Measurements from ENCODE around the gene UBE3A.
"Not testable (repeated sequence)": the region's sequence is repeated elsewhere in the genome, so short reads cannot be mapped to it uniquely, and the experiment has no call there.

The UBE3A gene

GRCh38 chr15:25438601-25439368 is at the start of gene UBE3A:
Gene UBE3A (minus strand): TSS chr15:25439024. CDS start chr15:25409107, 29,917 bp downstream.
- DNase-seq = peak; percentile 87

DNA sequence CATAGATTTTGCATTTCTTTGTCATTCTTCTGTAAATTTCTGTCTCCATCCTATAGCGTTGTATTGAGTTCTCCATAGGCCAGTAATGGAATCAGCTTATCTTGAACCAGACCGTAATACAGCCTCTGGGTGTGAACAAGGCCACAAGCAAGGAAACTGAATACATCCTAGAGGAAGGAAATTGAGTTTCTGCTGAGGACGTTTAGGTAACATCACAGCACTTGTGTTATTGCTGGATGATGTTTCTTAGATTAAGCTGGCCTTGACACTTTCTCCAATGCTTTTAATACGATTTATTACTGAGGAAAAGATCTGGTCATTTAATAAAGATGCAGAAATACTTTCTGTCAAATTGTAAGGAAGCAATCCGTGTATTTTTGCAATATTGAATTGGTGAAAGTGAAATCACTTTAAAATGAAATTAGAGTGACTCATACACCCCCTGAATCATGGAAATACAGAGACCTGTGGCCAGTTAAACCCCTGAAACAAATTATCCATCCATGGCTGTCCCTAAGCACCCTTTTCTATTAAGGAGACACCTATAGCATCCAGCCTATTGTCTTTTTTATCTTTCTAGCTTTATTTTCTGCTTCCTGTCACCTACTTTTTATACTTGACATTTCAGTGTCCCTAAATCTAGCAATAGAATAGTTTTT is 48.5 kb upstream of the UBE3A start:
- DNase-seq = no peak

GRCh38 chr15:25486051-25486450 is 47.2 kb upstream of the UBE3A start:
- DNase-seq = no peak

- no peak for DNase-seq
Measured at GRCh38 chr15:25481208-25481859, 42.5 kb upstream of the UBE3A start.

DNA sequence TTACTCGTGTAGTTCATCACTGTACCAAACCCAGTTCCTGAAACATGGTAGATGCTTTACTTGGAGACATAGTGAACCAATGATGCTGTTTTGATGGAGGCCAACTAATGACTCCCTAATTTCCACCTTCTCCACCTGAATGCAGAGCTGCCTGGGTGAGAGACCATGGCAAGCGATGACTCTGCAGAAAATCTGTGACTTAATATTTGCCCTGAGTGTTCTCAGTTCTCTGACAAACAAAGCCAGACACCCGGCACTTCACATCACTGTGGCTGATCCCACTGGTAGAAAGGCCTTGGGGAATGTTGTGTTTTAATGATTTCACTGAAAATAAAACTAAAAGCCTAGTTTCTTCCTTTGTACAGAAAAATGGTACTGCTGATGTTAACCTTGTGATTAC is 39.5 kb upstream of the UBE3A start:
- DNase-seq = no peak

- no peak for DNase-seq
Measured at GRCh38 chr15:25477816-25478215, 39.0 kb upstream of the UBE3A start.

- DNase-seq = no peak
Measured at GRCh38 chr15:25474251-25474650, 35.4 kb upstream of the UBE3A start.

DNA sequence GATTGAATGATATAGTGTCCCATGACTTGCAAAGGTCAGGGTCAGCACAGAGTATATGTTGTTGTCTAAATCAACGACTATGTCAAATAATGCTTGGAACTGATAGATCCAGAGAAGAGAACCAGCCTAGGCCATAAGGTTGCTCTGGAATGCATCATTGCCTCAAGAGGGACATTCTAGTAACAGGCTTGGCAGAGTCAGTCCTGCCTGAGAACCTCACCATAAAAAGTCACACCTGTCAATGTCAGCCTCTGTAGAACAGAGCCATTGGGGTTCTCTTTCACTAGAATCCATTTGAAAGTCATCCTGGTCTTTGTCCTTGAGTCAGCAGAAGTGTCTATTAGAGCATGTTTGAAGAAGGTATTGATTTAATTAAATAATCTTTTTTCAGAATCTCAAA is 31.4 kb upstream of the UBE3A start:
- no peak for DNase-seq

DNA sequence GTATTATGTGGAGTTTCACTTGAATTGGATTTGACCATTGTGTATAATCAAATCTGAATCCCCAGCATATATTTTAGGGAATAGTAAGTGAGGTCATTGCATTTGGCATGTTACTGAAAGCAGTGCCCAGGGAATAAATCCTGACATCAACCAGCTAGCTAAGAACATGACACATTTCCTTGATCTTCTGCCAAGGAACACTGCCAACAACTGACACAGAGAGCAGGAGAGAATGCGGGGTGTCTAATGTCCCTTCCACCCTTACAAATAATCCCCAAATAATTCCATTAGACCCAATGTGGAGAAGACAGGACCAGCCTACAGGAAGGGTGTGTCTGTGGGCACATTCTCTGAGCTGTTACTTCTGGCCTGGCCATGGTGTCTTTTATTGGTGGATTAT is 30.6 kb upstream of the UBE3A start:
- DNase-seq = no peak

- no peak for DNase-seq
Measured at GRCh38 chr15:25468611-25469010, 29.8 kb upstream of the UBE3A start.

DNA sequence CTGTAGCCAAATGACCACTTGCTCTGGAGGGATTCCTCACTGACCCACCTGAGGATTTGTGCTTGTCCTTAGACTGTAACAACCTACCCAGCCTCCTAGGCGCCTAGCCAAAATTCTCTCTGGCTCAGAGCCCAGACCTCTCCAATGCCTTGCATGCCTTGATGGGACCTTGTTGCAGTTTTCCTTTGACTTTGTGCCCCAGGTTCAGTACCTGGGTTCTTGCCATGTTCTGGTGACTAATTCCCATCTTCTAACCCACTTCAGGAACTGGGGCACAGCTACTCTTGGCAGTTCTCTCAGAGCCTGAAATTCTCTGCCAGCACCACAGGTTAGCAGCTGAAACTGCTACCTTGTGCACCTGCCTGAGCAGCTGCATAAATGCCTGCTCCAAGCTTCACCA is 27.0 kb upstream of the UBE3A start:
- DNase-seq = no peak

GRCh38 chr15:25464784-25465183 is 26.0 kb upstream of the UBE3A start:
- no peak for DNase-seq

GRCh38 chr15:25464383-25464782 is 25.6 kb upstream of the UBE3A start:
- no peak for DNase-seq

DNA sequence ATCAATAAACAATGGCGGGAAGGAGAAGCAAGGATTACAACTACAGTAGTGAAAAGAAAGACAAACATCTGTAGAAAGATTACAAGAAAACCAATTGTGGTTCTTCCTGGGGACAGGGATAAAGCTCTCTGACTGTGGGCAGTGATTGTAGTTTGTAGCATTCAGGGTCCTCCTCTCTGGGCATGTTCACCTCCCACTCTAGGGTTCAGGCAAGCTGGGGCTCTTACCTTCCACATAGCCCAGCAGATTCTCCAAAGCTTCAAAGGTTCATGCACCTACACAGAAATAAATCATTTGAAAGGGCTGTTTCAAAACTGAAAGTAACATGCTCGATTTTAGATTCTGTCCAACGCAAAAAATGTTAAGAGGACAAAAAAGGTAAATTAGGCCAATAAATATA is 17.4 kb upstream of the UBE3A start:
- no peak for DNase-seq

- DNase-seq = no peak
Measured at GRCh38 chr15:25455226-25455625, 16.4 kb upstream of the UBE3A start.

DNA sequence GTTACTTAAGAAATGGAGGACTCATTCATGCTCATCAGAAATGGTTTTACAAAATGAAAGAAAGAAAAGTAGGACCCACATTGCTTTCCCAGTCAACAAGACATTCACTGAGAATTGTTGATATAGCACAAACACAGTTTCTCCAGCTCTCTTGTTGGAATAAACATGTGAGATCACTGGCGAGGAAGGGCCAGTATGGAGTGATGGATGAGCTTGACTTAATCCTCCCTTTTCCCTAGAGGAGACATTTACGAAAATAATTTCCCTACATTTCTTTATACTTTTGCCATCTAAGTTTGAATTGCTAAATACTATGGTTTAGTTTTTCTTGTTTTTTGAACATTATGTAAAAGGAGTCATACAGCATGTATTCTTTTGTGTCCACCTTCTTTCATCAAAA is 15.9 kb upstream of the UBE3A start:
- no peak for DNase-seq

- not testable (repeated sequence) for DNase-seq
Measured at GRCh38 chr15:25453246-25453645, 14.4 kb upstream of the UBE3A start.

GRCh38 chr15:25451501-25451900 is 12.7 kb upstream of the UBE3A start:
- DNase-seq = no peak

- no peak for DNase-seq
Measured at GRCh38 chr15:25450163-25450562, 11.3 kb upstream of the UBE3A start.

DNA sequence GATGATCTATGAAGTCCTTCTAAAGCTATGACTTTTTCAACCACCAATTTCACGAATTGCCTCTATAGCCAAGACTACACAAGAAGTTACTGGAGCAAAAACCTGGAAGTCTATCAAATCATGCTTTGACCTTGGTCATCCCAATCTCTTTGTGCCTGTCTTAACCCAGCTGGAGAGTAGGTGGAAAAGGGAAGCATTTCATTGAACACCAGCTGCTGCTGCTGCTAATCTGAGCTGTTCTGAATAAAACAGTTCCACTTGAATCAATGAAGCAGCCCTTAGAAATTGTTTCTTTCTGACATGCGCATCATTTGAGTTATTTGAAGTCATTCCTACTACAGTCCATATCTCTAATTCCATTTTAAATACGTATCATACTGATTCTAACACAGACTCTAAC is 7.3 kb upstream of the UBE3A start:
- no peak for DNase-seq

- no peak for DNase-seq
Measured at GRCh38 chr15:25445412-25445811, 6.6 kb upstream of the UBE3A start.

GRCh38 chr15:25441111-25441510 is 2.3 kb upstream of the UBE3A start:
- no peak for DNase-seq

DNA sequence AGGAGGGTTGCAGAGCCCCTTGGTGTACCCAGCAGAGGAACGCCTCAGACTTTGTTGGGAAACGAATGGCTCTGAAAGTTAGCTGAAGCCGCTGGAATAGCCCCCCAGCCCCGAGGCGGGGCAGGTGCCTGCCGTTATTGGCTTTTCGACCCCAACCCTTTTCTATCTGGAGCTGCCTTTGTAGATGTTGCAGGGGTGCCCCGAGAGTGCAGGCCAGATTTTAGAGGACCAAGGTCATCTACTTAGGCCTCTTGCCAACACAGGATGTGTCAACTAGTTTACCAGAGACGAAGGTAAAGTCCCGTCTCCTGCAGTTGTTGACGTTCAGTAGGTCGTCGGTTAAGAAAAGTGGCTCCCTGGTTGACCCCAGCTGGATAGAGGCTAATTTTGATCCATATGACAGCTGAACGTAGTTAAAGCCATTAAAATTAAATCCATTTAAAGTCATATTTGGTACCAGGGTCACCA is 579 bp upstream of the UBE3A start:
- DNase-seq = no peak
